ENCODE data around the gene SMIM20. TPM values are rescaled to one million over a fixed set of nuclear protein-coding genes. Genes with fewer than 3 reads are reported as not detected.
A peak's percentile ranks its signal among the peaks of the same experiment; 100 is the strongest.

Gene SMIM20
- total RNA-seq, 2 experiments from 2014 or later: 22.9 to 23.5 TPM

GRCh38 chr4:25908491-25908901 is 5.5 kb upstream of the SMIM20 start:
- H3K4me1 Mint-ChIP-seq: peaks cover 7% of the 10 kb centered on the region

GRCh38 chr4:25911356-25911755 is 2.7 kb upstream of the SMIM20 start:
- H3K9me3 Mint-ChIP-seq: peaks cover 3% of the 10 kb centered on the region
- no peak for DNase-seq
- H3K27ac Mint-ChIP-seq: no peak overlapping the region
- H3K36me3 Mint-ChIP-seq: peaks cover 11% of the 10 kb centered on the region
- peaks cover 15% of the 10 kb centered on the region for H3K4me1 Mint-ChIP-seq
- no peak overlapping the region for H3K4me3 Mint-ChIP-seq
- H3K27me3 Mint-ChIP-seq: no peaks in the 10 kb centered on the region

More at GRCh38 chr4:25908491-25908901, 5.5 kb upstream of the SMIM20 start:
- no peak overlapping the region for H3K4me3 Mint-ChIP-seq
- no peak for DNase-seq
- H3K9me3 Mint-ChIP-seq: peaks cover 3% of the 10 kb centered on the region
- H3K36me3 Mint-ChIP-seq: peaks cover 6% of the 10 kb centered on the region
- H3K27ac Mint-ChIP-seq: no peak overlapping the region
- no peaks in the 10 kb centered on the region for H3K27me3 Mint-ChIP-seq

- Mint-ChIP-seq H3K27me3 (no peaks in the 10 kb centered on the region), H3K4me1 (peaks cover 15% of the 10 kb centered on the region), H3K4me3 (peak overlapping the region; percentile 95), H3K36me3 (peaks cover 11% of the 10 kb centered on the region), H3K27ac (peak overlapping the region; percentile 97), H3K9me3 (peaks cover 3% of the 10 kb centered on the region)
- peak; percentile 36 for DNase-seq
Observed at GRCh38 chr4:25913056-25913850, 767 bp upstream of the SMIM20 start.

GRCh38 chr4:25914670-25915352 is 791 bp downstream of the SMIM20 start:
- Mint-ChIP-seq H3K36me3 (peaks cover 5% of the 10 kb centered on the region), H3K27ac (peak overlapping the region; percentile 97), H3K4me3 (peak overlapping the region; percentile 95), H3K27me3 (no peaks in the 10 kb centered on the region), H3K9me3 (no peaks in the 10 kb centered on the region), H3K4me1 (peaks cover 15% of the 10 kb centered on the region)
- no peak for DNase-seq

GRCh38 chr4:25915353-25915705 is 1.3 kb downstream of the SMIM20 start:
- DNase-seq: no peak
- Mint-ChIP-seq H3K4me1 (peaks cover 15% of the 10 kb centered on the region), H3K9me3 (no peaks in the 10 kb centered on the region), H3K27ac (no peak overlapping the region), H3K27me3 (no peaks in the 10 kb centered on the region), H3K4me3 (peak overlapping the region; percentile 95), H3K36me3 (peaks cover 7% of the 10 kb centered on the region)

GRCh38 chr4:25916870-25917269 is 2.9 kb downstream of the SMIM20 start:
- H3K4me1 Mint-ChIP-seq: peaks cover 15% of the 10 kb centered on the region
- DNase-seq: no peak
- H3K27ac Mint-ChIP-seq: no peak overlapping the region
- no peaks in the 10 kb centered on the region for H3K27me3 Mint-ChIP-seq
- peaks cover 15% of the 10 kb centered on the region for H3K36me3 Mint-ChIP-seq
- H3K4me3 Mint-ChIP-seq: no peak overlapping the region
- H3K9me3 Mint-ChIP-seq: no peaks in the 10 kb centered on the region

GRCh38 chr4:25919676-25920075 is 5.7 kb downstream of the SMIM20 start:
- DNase-seq: no peak
- H3K4me1 Mint-ChIP-seq: peaks cover 6% of the 10 kb centered on the region
- H3K27me3 Mint-ChIP-seq: no peaks in the 10 kb centered on the region
- no peaks in the 10 kb centered on the region for H3K9me3 Mint-ChIP-seq
- H3K36me3 Mint-ChIP-seq: peaks cover 15% of the 10 kb centered on the region
- no peak overlapping the region for H3K27ac Mint-ChIP-seq
- H3K4me3 Mint-ChIP-seq: no peak overlapping the region

GRCh38 chr4:25921922-25922321 is 7.9 kb downstream of the SMIM20 start:
- H3K4me3 Mint-ChIP-seq: no peak overlapping the region
- H3K27me3 Mint-ChIP-seq: no peaks in the 10 kb centered on the region
- H3K4me1 Mint-ChIP-seq: peaks cover 8% of the 10 kb centered on the region
- H3K36me3 Mint-ChIP-seq: peaks cover 10% of the 10 kb centered on the region
- no peaks in the 10 kb centered on the region for H3K9me3 Mint-ChIP-seq
- DNase-seq: no peak
- H3K27ac Mint-ChIP-seq: no peak overlapping the region

- no peak overlapping the region for H3K4me3 Mint-ChIP-seq
- H3K27me3 Mint-ChIP-seq: no peaks in the 10 kb centered on the region
- peaks cover 10% of the 10 kb centered on the region for H3K36me3 Mint-ChIP-seq
- H3K4me1 Mint-ChIP-seq: peaks cover 8% of the 10 kb centered on the region
- DNase-seq: no peak
- H3K27ac Mint-ChIP-seq: no peak overlapping the region
- H3K9me3 Mint-ChIP-seq: no peaks in the 10 kb centered on the region
Observed at GRCh38 chr4:25922812-25923369, 8.9 kb downstream of the SMIM20 start.

GRCh38 chr4:25923745-25924144 is 9.7 kb downstream of the SMIM20 start:
- Mint-ChIP-seq H3K9me3 (no peaks in the 10 kb centered on the region), H3K27ac (no peak overlapping the region), H3K36me3 (peaks cover 10% of the 10 kb centered on the region), H3K4me1 (peaks cover 8% of the 10 kb centered on the region), H3K27me3 (no peaks in the 10 kb centered on the region), H3K4me3 (no peak overlapping the region)
- no peak for DNase-seq

- H3K27me3 Mint-ChIP-seq: no peaks in the 10 kb centered on the region
- H3K27ac Mint-ChIP-seq: no peak overlapping the region
- no peak overlapping the region for H3K4me3 Mint-ChIP-seq
- H3K4me1 Mint-ChIP-seq: peaks cover 10% of the 10 kb centered on the region
- DNase-seq: peak; percentile 24
- H3K36me3 Mint-ChIP-seq: peaks cover 11% of the 10 kb centered on the region
- no peaks in the 10 kb centered on the region for H3K9me3 Mint-ChIP-seq
Observed at GRCh38 chr4:25925486-25926201, 11.6 kb downstream of the SMIM20 start.

- Mint-ChIP-seq H3K27ac (no peak overlapping the region), H3K27me3 (no peaks in the 10 kb centered on the region), H3K9me3 (no peaks in the 10 kb centered on the region), H3K4me1 (peaks cover 10% of the 10 kb centered on the region), H3K4me3 (no peak overlapping the region), H3K36me3 (peaks cover 5% of the 10 kb centered on the region)
- no peak for DNase-seq
Observed at GRCh38 chr4:25926462-25926861, 12.4 kb downstream of the SMIM20 start.

GRCh38 chr4:25927361-25928195 is 13.6 kb downstream of the SMIM20 start:
- no peak for DNase-seq
- H3K9me3 Mint-ChIP-seq: no peaks in the 10 kb centered on the region
- H3K27me3 Mint-ChIP-seq: no peaks in the 10 kb centered on the region
- H3K36me3 Mint-ChIP-seq: peaks cover 4% of the 10 kb centered on the region
- H3K4me3 Mint-ChIP-seq: no peak overlapping the region
- no peak overlapping the region for H3K27ac Mint-ChIP-seq
- peaks cover 10% of the 10 kb centered on the region for H3K4me1 Mint-ChIP-seq

Measured in activated naive CD8-positive, alpha-beta T cell treated with anti-CD3 and anti-CD28 coated beads for 36 hours (primary cell).